ENCODE measurements around the gene HDAC4. TPM values are rescaled to one million over a fixed set of nuclear protein-coding genes. Genes with fewer than 3 reads are reported as not detected.

Gene HDAC4
- total and polyA plus RNA-seq, 4 donors, result 2.9 to 37.2 (median 4.4) TPM

- no peak for DNase-seq (ENCODE audit: low spot score)
- TF ChIP-seq RXRA (IDR thresholded peaks at IDR 0.05) (no peak), MAX (IDR thresholded peaks at IDR 0.05) (no peak), SP1 (IDR thresholded peaks at IDR 0.05) (no peak), GABPA (IDR thresholded peaks at IDR 0.05 in 1 of 2, conservative IDR thresholded peaks at IDR 0.05 in 1 of 2) (no peak), CTCF (IDR thresholded peaks at IDR 0.05; ENCODE audit: low read depth, low read length, missing input control) (no peak), TAF1 (conservative IDR thresholded peaks at IDR 0.05) (no peak), HNF4A (conservative IDR thresholded peaks at IDR 0.05) (no peak), RAD21 (IDR thresholded peaks at IDR 0.05) (no peak), YY1 (IDR thresholded peaks at IDR 0.05) (no peak), ATF3 (IDR thresholded peaks at IDR 0.05) (no peak), FOXA2 (IDR thresholded peaks at IDR 0.05) (no peak), HNF4G (IDR thresholded peaks at IDR 0.05) (no peak), REST (IDR thresholded peaks at IDR 0.05) (no peak), JUND (IDR thresholded peaks at IDR 0.05) (no peak), FOXA1 (IDR thresholded peaks at IDR 0.05) (no peak), EGR1 (IDR thresholded peaks at IDR 0.05; ENCODE audit: low read depth in 2 of 2) (no peak), ZBTB33 (IDR thresholded peaks at IDR 0.05) (no peak), NR2F2 (IDR thresholded peaks at IDR 0.05) (no peak)
- Histone ChIP-seq H3K9ac (ENCODE audit: low read depth in 1 of 2, low read length in 2 of 2) (no peak overlapping the region), H3K4me3 (ENCODE audit: low read depth in 1 of 3, low read length in 3 of 3) (no peak overlapping the region), H3K27ac (ENCODE audit: low read depth in 1 of 2, low read length in 2 of 2) (no peak overlapping the region), H3K4me1 (ENCODE audit: control insufficient read depth in 4 of 4, insufficient read depth in 4 of 4, low read length in 3 of 4) (peaks cover 1 to 4% (median 2%) of the 10 kb centered on the region in 4 donors), H3K36me3 (ENCODE audit: control insufficient read depth in 4 of 4, insufficient read depth in 3 of 4, low read depth in 1 of 4, low read length in 3 of 4) (peaks cover 0 to 9% (median 5%) of the 10 kb centered on the region in 4 donors), H3K27me3 (ENCODE audit: control insufficient read depth in 4 of 4, insufficient read depth in 4 of 4, low read length in 3 of 4) (no peaks in the 10 kb centered on the region), H3K9me3 (ENCODE audit: control insufficient read depth in 4 of 4, low read length in 3 of 4) (no peaks in the 10 kb centered on the region)
- 95% methylated on average over 14 of the region's 14 CpGs for WGBS
These were observed 288.6 kb downstream of the HDAC4 start for GRCh38 chr2:239112127-239112774.
